ENCODE results near the gene PTPN4.

- TF ChIP-seq CTCF (IDR thresholded peaks at IDR 0.05) (no peak), POLR2A (IDR thresholded peaks at IDR 0.05) (no peak)
Measured at GRCh38 chr2:119846021-119846420, 86.3 kb downstream of the PTPN4 start.

Data from testis (tissue), 2 donors.